Activated T-helper 1 cell treated with Interleukin-2 at 50 U/mL for 16 hours (primary cell): Measurements from ENCODE around the gene SLC44A3.
"Not testable (repeated sequence)": the region's sequence is repeated elsewhere in the genome, so short reads cannot be mapped to it uniquely, and the experiment has no call there.

Experiments
- DNase-seq: peaks from one replicate; pipeline ENCODE4 v3.0.0-alpha.2; 2020; ENCODE audit warnings: low read depth

The SLC44A3 gene

GRCh38 chr1:94840381-94840780, 20.2 kb downstream of the SLC44A3 start:
- not testable (repeated sequence) for DNase-seq

GRCh38 chr1:94840808-94841207, 20.7 kb downstream of the SLC44A3 start:
- no peak for DNase-seq

- DNase-seq: no peak
Measured at GRCh38 chr1:94843430-94843829, 23.3 kb downstream of the SLC44A3 start.

GRCh38 chr1:94843846-94844245, 23.7 kb downstream of the SLC44A3 start:
- DNase-seq: no peak

- DNase-seq: no peak
Measured at GRCh38 chr1:94846308-94846707, 26.2 kb downstream of the SLC44A3 start.

GRCh38 chr1:94851571-94851970, 31.4 kb downstream of the SLC44A3 start:
- no peak for DNase-seq

GRCh38 chr1:94852788-94853187, 32.6 kb downstream of the SLC44A3 start:
- no peak for DNase-seq

- DNase-seq: peak; percentile 45
Measured at GRCh38 chr1:94854458-94855306, 34.5 kb downstream of the SLC44A3 start.

GRCh38 chr1:94855307-94855700, 35.1 kb downstream of the SLC44A3 start:
- no peak for DNase-seq

GRCh38 chr1:94856004-94856403, 35.8 kb downstream of the SLC44A3 start:
- DNase-seq: no peak

- no peak for DNase-seq
Measured at GRCh38 chr1:94856868-94857267, 36.7 kb downstream of the SLC44A3 start.

GRCh38 chr1:94858276-94858675, 38.1 kb downstream of the SLC44A3 start:
- DNase-seq: no peak

GRCh38 chr1:94859174-94859573, 39.0 kb downstream of the SLC44A3 start:
- no peak for DNase-seq

GRCh38 chr1:94862718-94863117, 42.6 kb downstream of the SLC44A3 start:
- no peak for DNase-seq

GRCh38 chr1:94863297-94863911, 43.2 kb downstream of the SLC44A3 start:
- DNase-seq: no peak

GRCh38 chr1:94863919-94864318, 43.8 kb downstream of the SLC44A3 start:
- no peak for DNase-seq

GRCh38 chr1:94864821-94865220, 44.7 kb downstream of the SLC44A3 start:
- no peak for DNase-seq

GRCh38 chr1:94865360-94865759, 45.2 kb downstream of the SLC44A3 start:
- DNase-seq: no peak

- no peak for DNase-seq
Measured at GRCh38 chr1:94866164-94866807, 46.1 kb downstream of the SLC44A3 start.

GRCh38 chr1:94871031-94871430, 50.9 kb downstream of the SLC44A3 start:
- no peak for DNase-seq

- no peak for DNase-seq
Measured at GRCh38 chr1:94872771-94873495, 52.8 kb downstream of the SLC44A3 start.
